ENCODE results near the gene EXOC3.

DNA sequence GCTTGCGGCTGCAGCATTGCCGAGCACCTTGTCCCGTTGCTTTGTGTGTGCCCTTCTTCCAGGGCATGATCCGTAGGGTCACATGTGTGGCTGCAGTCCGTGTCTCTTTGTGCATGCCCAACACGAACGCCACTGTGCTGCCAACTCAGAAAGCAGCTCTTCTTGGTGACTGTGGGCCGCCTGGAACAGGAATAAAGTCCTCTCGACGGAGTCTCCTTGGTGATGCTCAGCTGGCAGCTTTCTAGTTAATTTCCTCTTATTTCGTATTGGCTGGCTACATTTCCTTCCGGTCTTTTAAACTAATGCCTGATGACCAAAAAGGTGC, 5.8 kb downstream of the EXOC3 start:
- TF ChIP-seq EZH2phosphoT487 (IDR thresholded peaks at IDR 0.05; ENCODE audit: insufficient read depth, low read depth) = no peak
- no peak for TF ChIP-seq EZH2 (IDR thresholded peaks at IDR 0.05; ENCODE audit: insufficient read depth, poor library complexity, severe bottlenecking)

Measured in GM23248 (cell line).